Neural cell (in vitro differentiated cells): ENCODE measurements around the gene ZCCHC2.

Source experiments
- EP300 ChIP-seq: fragments of 450-650 bp; conservative IDR thresholded peaks from 2 replicates; pipeline ENCODE4 v1.6.1; 2014; ENCODE audit warnings: antibody characterized with exemption, mild to moderate bottlenecking, moderate library complexity; ENCODE audit not compliant: poor library complexity, severe bottlenecking
- POLR2AphosphoS5 ChIP-seq: IDR thresholded peaks from 2 replicates; pipeline ENCODE4 v1.6.1; 2012
- TF ChIP-seq, protein P1 (sequence below): fragments of 450-650 bp; IDR thresholded peaks from 2 replicates; pipeline ENCODE4 v1.5.1; 2014; ENCODE audit warnings: antibody characterized with exemption, mild to moderate bottlenecking, moderate library complexity; ENCODE audit not compliant: poor library complexity, severe bottlenecking
- TF ChIP-seq, protein P2 (sequence below): IDR thresholded peaks from 2 replicates; pipeline ENCODE4 v1.6.1; 2012; ENCODE audit warnings: borderline replicate concordance

DNA sequence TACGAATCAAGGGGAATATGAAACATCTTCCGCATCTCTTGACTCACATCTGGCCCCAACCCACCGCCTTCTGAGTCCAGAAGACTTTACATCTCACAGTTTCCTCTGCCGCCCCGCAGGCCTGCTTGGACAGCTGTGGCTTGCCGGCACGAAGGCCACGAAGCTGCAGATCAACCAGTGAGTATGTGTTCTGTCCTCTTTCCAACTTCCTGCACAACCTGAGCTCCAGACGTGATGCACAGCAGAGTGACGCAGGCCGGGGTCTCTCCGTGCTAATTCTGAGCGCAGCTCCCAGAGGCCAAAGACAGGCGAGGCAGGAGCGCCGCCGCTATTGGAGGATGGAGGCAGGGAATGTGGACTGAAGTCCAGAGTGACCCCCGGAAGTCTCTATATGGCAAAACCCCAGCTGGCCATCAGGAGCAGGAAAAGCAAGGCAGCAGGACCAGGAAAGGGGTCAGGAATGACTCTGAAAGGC is 93.5 kb downstream of the ZCCHC2 start:
- TF ChIP-seq, protein P1, sequence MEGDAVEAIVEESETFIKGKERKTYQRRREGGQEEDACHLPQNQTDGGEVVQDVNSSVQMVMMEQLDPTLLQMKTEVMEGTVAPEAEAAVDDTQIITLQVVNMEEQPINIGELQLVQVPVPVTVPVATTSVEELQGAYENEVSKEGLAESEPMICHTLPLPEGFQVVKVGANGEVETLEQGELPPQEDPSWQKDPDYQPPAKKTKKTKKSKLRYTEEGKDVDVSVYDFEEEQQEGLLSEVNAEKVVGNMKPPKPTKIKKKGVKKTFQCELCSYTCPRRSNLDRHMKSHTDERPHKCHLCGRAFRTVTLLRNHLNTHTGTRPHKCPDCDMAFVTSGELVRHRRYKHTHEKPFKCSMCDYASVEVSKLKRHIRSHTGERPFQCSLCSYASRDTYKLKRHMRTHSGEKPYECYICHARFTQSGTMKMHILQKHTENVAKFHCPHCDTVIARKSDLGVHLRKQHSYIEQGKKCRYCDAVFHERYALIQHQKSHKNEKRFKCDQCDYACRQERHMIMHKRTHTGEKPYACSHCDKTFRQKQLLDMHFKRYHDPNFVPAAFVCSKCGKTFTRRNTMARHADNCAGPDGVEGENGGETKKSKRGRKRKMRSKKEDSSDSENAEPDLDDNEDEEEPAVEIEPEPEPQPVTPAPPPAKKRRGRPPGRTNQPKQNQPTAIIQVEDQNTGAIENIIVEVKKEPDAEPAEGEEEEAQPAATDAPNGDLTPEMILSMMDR, result no peak
- TF ChIP-seq, protein P2, sequence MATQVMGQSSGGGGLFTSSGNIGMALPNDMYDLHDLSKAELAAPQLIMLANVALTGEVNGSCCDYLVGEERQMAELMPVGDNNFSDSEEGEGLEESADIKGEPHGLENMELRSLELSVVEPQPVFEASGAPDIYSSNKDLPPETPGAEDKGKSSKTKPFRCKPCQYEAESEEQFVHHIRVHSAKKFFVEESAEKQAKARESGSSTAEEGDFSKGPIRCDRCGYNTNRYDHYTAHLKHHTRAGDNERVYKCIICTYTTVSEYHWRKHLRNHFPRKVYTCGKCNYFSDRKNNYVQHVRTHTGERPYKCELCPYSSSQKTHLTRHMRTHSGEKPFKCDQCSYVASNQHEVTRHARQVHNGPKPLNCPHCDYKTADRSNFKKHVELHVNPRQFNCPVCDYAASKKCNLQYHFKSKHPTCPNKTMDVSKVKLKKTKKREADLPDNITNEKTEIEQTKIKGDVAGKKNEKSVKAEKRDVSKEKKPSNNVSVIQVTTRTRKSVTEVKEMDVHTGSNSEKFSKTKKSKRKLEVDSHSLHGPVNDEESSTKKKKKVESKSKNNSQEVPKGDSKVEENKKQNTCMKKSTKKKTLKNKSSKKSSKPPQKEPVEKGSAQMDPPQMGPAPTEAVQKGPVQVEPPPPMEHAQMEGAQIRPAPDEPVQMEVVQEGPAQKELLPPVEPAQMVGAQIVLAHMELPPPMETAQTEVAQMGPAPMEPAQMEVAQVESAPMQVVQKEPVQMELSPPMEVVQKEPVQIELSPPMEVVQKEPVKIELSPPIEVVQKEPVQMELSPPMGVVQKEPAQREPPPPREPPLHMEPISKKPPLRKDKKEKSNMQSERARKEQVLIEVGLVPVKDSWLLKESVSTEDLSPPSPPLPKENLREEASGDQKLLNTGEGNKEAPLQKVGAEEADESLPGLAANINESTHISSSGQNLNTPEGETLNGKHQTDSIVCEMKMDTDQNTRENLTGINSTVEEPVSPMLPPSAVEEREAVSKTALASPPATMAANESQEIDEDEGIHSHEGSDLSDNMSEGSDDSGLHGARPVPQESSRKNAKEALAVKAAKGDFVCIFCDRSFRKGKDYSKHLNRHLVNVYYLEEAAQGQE, result no peak
- TF ChIP-seq EP300, result no peak
- TF ChIP-seq POLR2AphosphoS5, result no peak
